Ramos (cell line): ENCODE results near the gene DHX30.

Experiments used
- in situ Hi-C: fragments of 300-500 bp; cut with MboI; formaldehyde crosslinking; loops from one replicate; pipeline ENCODE4 v1.14.3; 2022; ENCODE audit warnings: low sequenced_read_pairs; ENCODE audit not compliant: unreplicated experiment

DHX30 gene

DNA sequence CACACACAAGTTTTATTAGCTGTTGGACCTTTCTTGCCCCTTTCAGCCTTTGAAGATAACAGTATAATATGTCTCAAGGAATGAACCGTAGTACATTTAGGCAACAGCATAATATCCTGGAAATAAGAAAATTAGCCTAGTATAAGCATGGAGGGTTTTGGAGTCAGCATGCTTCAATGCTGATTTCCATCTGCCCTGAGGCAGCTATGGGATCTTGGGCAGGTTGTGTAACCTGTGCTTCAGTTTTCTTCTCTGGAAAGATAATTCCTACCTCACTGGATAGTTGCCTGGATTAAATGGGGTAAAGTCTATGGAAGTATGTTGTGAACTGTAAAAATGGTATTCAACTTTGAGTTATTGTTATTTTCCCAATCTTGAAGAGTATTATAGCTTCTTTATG is 1.6 kb downstream of the DHX30 start:
- in situ Hi-C loops: no loop called here

DNA sequence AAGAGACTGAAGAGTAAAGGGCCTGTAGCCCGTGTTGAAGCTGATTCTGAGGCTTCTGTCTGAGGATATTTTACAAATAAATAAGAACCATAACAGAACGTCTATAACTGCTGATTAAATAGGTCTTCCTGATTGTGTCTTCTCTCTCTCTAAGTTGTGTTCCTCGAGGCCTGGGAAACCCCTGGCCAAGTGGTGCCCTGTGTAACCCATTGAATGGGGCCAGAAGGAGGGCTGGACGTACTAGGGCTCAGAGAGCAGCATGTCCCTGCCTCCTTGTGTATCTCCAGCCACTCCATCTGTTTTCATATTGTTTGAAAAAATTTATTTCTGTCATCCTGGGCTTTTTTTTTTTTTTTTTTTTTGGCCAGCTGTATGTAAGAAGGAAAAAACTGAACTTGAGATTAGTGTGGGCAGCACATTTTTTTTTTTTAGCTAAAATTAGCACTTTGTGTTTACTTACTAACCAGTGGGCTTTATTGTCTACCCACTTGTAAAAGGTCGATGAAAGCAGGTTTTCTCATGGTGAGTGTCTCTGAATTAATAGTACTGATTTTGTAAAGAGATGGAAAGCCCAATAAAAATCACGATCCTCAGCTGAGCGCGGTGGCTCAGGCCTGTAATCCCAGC is 10.7 kb downstream of the DHX30 start:
- in situ Hi-C loops: no loop called here

DNA sequence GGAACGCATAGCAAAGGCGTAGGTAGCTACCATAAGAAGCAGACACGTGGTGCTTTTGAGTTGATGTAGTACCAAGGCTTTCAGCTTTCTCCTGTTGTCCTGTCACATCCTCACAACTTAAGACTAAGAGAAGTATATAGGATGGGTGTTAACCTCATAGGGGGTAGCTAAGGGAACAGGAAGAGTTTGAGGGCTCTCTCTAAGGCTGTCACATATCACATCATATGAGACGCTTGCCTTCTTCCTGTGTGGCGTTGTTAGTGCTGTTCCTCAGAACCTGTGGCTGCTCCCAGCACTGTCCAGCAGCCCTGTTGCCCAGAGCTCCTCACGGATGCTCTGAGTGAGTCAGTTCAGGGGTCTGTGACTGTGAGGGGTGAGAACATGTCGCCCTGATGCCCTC is 14.7 kb downstream of the DHX30 start:
- in situ Hi-C loops: no loop called here

DNA sequence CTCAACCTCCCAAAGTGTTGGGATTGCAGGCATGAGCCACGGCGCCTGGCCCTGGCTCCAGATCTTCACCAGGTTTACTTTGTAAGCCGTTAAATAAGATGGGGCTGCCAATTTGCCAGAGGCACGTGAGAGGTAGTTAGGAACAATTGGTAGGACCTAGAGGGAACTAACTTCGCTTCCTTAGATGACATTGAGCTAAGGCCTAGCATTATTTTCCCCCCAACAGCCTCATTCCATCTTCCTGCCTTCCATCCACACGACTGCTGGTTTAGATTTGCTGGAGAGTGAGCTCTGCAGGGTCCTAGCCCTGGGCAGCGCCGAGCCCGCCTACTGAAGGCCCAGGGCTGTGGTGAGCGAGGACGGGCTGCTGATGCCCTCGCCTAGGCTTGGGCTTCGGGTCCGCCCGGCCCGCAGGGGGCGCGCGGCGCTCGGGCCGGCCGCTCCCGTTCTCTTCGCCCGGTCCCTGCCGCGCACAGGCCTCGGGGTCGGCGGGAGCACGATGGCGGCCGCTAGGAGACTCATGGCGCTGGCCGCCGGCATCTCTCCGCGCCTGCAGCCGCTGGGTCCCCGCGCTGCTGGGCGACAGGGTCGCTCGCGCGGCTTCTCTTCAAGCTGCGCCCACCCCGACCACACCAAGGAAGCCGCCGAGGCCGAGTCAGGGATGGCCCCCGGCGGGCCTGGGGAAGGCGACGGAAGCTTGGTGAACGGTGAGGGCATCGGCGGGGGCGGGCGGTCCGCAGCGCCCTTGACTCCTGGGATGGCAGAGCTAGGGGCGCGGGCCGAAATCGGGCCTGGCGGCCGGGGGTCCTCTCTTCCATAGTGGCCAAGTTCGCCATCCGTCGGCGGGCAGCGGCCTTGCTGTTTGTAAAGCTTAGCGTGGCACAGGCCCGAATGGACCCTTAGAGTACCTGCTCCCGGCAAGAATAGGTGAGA is 21.9 kb downstream of the DHX30 start:
- in situ Hi-C loops: loop anchor here (25.0 kb wide), 1 partner anchor 337 kb away; no protein-coding TSS in a partner anchor

DNA sequence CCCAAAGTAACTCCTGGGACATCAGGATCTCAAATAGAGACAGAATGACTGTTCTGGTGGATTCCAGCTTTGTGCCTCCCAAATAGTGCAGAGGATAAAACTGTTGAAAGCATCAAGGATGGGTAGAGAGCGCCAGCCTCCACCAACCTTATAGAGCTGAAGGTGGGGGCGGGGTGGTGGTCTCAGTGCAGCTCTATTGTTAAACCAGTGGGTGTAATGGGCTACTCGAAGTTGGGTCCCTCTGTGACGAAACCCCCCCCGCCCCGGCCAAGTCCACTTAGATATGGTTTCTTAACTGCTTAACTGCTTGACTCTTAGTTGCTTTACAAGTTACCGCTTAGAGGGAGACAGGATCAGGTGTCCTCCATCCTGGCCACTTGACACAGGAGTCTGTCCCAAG is 22.7 kb downstream of the DHX30 start:
- in situ Hi-C loops: loop anchor here (25.0 kb wide), 1 partner anchor 337 kb away; no protein-coding TSS in a partner anchor

DNA sequence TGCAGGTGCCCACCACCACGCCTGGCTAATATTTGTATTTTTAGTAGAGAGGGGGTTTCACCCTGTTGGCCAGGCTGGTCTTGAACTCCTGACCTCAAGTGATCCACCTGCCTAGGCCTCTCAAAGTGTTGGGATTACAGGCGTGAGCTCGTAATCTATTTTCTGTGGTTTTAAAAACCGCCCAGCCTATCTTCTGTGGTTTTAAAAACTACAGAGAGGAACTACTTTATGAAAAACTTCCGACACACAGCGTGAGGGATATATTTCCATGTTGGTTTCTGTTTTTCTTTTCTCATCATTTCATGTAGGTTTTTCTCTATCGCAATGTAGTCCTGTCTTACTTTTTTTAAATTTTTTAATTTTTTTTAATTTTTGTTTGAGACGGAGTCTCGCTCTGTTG is 26.5 kb downstream of the DHX30 start:
- in situ Hi-C loops: loop anchor here (25.0 kb wide), 1 partner anchor 333 kb away; no protein-coding TSS in a partner anchor

DNA sequence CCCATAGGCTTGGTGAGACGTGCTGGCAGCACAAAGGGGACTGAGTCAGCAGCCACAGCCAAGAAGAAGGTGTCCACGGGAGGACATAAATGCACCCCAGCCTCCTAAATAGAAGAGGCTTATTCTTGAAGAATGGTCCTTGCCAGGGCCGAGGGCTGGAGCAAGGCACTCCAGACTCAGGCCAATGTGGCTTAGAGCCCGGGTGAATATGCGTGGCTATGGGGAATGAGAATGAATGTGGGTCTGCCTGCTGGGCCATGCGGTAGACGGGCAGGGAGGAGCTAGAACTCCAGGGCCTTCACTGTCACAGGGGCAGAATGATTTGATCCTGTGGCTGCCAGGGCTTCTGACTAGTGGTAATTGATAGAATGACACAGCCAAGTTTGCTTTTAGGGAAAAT is 34.0 kb downstream of the DHX30 start:
- in situ Hi-C loops: loop anchor here (25.0 kb wide), 1 partner anchor 325 kb away; no protein-coding TSS in a partner anchor

DNA sequence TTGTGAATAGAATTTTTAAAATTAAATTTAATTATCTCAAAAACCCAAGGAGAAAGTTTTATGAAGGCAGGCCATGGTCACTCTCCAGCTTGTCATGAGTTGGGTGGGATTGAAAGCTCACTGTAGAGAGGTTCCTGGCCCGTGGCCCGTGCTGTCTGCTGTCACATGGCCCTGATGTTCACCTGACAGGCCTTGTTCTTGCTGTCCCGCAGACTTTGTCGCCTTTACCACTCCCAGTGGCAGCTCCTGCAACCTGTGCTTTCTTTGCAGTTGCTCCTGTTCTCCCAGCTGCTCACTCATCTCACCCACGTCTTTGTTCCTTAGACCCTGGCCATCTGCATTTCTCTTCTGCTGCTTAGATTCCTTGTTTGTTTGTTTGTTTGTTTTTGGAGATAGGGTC is 35.6 kb downstream of the DHX30 start:
- in situ Hi-C loops: loop anchor here (25.0 kb wide), 1 partner anchor 324 kb away; no protein-coding TSS in a partner anchor

DNA sequence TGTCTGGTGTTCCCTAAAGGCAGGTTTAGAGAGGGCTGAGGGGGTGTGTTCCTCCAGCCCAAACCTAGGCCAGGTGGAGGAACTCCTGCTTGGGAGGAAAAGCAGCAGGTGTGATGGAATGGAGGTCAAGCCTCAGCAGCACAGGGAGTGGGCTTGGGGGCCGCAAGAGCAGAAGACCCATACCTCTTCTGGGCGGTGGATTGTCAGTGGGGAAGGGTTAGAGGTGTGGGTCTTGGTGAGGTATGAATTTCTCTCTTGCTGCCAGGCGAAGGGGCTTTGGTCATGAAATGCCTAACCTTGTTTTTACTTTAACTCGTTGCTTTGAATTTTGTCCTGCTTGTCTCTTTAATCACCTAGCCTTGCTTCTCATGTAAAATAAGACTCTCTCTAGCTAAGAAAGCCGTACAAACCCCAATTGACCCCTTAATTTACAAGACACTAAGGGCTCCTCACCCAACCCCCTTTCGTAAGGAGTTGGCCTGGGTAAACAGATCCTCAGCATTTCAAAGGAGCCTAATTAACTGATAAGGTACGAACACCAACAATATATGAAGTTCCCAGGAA is 38.9 kb downstream of the DHX30 start:
- in situ Hi-C loops: loop anchor here (10.0 to 25.0 kb wide), 2 partner anchors 153 to 320 kb away; no protein-coding TSS in a partner anchor

DNA sequence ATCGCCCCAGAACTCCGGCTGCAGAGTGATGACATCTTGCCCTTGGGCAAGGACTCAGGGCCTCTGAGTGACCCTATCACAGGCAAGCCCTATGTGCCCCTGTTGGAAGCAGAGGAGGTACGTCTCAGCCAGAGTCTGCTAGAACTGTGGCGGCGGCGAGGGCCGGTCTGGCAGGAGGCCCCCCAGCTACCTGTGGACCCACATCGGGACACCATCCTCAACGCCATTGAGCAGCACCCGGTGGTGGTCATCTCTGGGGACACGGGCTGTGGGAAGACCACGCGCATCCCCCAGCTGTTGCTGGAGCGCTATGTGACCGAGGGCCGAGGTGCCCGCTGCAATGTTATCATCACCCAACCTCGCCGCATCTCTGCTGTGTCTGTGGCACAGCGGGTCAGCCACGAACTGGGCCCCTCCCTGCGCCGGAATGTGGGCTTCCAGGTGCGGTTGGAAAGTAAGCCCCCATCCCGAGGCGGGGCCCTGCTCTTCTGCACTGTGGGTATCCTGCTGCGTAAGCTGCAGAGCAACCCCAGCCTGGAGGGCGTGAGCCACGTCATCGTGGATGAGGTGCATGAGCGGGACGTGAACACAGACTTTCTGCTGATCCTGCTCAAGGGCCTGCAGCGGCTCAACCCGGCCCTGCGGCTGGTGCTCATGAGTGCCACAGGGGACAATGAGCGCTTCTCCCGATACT is 43.4 kb downstream of the DHX30 start:
- in situ Hi-C loops: loop anchor here (10.0 to 25.0 kb wide), 2 partner anchors 148 to 316 kb away; no protein-coding TSS in a partner anchor

DNA sequence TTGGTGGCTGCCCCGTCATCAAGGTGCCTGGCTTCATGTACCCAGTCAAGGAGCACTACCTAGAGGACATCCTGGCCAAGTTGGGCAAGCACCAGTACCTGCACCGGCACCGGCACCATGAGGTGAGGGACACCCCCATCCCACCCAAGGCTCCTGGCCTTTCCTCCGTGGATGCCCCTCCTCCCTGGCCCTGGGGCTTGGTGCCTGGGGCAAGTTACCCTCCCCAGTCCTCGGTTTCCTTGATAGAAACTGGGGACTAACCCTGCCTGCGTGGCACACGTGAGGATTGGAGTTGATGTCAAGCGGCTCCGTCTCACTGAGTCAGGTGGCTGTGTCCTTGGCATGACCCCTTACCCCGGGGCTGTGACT is 43.9 kb downstream of the DHX30 start:
- in situ Hi-C loops: loop anchor here (10.0 to 25.0 kb wide), 2 partner anchors 148 to 315 kb away; no protein-coding TSS in a partner anchor

DNA sequence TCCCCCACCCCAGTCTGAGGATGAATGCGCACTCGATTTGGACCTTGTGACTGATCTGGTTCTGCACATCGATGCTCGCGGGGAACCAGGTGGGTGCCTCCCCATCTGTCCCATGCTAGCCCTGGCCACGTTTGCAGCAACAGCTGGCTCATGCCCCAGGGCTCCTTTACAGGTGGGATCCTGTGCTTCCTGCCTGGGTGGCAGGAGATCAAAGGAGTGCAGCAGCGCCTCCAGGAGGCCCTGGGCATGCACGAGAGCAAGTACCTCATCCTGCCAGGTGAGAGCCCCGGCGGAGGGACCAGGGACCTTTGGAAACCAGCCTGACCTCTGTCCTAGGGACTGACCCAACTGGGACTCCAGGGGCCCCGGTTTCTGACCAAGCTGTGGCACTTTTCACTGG is 44.3 kb downstream of the DHX30 start:
- in situ Hi-C loops: loop anchor here (10.0 to 25.0 kb wide), 2 partner anchors 148 to 315 kb away; no protein-coding TSS in a partner anchor

DNA sequence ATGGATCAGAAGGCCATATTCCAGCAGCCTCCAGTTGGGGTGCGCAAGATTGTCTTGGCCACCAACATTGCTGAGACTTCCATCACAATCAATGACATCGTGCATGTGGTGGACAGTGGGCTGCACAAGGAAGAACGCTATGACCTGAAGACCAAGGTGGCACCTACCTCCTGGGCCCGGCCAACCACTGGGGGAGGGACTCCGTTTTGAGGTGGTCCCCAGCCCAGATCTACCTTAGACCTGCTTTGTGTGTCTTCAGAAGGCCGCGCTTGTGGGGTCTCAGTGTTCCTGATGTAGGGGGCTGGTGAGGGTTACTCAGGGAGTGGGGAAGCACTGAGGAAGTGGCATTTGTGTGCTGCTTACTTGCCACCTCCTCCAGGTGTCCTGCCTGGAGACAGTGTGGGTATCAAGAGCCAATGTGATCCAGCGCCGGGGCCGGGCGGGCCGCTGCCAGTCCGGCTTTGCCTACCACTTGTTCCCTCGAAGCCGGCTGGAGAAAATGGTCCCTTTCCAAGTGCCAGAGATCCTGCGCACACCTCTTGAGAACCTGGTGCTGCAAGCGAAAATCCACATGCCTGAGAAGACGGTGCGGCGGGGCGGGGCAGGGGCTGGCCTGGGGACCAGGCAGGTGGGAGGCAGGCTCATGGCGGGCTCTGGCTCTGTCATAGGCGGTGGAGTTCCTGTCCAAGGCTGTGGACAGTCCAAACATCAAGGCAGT is 45.0 kb downstream of the DHX30 start:
- in situ Hi-C loops: loop anchor here (10.0 to 25.0 kb wide), 2 partner anchors 147 to 314 kb away; no protein-coding TSS in a partner anchor

DNA sequence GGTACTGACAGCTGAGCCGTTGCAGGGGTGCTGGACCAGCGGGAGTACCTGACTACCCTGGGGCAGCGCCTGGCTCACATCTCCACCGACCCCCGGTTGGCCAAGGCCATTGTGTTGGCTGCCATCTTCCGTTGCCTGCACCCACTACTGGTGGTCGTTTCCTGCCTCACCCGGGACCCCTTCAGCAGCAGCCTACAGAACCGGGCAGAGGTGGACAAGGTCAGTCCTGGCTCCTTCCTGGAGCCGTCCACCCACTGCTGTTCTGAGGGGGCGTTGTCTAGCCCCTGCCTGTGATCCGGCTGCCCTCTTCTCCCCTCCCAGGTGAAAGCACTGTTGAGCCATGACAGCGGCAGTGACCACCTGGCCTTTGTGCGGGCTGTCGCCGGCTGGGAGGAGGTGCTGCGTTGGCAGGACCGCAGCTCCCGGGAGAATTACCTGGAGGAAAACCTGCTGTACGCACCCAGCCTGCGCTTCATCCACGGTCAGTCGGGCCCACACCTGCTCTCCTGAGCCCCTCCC is 45.7 kb downstream of the DHX30 start:
- in situ Hi-C loops: loop anchor here (10.0 to 25.0 kb wide), 2 partner anchors 146 to 314 kb away; no protein-coding TSS in a partner anchor

DNA sequence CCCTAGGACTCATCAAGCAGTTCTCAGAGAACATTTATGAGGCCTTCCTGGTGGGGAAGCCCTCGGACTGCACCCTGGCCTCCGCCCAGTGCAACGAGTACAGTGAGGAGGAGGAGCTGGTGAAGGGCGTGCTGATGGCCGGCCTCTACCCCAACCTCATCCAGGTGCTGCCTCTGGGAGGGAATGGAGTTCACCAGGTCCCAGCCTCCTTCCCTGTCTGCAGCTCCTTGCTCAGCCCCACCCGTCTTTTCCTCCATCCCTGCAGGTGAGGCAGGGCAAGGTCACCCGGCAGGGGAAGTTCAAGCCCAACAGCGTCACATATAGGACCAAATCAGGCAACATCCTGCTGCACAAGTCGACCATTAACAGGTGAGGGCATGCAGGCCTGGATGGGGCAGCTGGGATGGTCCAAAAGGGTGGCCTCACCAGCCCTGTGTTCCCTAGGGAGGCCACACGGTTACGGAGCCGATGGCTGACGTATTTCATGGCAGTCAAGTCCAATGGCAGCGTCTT is 46.3 kb downstream of the DHX30 start:
- in situ Hi-C loops: loop anchor here (10.0 to 25.0 kb wide), 2 partner anchors 146 to 313 kb away; no protein-coding TSS in a partner anchor

DNA sequence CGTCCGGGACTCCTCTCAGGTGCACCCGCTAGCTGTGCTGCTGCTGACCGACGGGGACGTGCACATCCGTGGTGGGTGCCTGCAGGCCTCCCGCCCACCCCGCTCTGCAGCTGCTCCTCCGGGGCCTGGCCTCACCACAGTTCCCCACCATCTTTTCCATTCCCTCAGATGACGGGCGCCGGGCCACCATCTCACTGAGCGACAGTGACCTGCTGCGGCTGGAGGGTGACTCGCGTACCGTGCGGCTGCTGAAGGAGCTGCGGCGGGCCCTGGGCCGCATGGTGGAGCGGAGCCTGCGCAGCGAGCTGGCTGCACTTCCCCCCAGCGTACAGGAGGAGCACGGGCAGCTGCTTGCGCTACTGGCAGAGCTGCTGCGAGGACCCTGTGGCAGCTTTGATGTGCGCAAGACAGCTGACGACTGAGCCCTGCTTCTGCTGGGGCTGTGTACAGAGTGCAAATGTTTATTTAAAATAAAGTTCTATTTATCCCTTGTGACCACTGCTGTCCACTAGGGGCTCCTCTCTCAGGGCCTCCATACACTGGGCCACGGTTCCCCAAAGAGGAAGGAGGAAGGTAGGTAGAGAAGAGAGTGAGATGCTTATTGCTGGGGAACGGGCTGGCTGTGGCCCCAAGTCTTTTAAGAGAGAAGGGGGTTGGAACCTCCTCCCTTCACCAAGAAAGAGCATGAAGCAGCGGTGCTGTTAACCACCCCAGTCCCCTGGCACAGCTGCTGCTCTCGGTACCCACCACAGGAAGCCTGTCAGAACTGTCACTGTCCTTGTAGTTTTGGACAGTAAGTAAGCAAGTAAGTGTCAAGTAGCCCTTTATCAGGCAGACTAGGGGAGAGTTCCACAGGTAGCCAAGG is 47.0 kb downstream of the DHX30 start:
- in situ Hi-C loops: loop anchor here (10.0 to 25.0 kb wide), 2 partner anchors 145 to 312 kb away; no protein-coding TSS in a partner anchor

DNA sequence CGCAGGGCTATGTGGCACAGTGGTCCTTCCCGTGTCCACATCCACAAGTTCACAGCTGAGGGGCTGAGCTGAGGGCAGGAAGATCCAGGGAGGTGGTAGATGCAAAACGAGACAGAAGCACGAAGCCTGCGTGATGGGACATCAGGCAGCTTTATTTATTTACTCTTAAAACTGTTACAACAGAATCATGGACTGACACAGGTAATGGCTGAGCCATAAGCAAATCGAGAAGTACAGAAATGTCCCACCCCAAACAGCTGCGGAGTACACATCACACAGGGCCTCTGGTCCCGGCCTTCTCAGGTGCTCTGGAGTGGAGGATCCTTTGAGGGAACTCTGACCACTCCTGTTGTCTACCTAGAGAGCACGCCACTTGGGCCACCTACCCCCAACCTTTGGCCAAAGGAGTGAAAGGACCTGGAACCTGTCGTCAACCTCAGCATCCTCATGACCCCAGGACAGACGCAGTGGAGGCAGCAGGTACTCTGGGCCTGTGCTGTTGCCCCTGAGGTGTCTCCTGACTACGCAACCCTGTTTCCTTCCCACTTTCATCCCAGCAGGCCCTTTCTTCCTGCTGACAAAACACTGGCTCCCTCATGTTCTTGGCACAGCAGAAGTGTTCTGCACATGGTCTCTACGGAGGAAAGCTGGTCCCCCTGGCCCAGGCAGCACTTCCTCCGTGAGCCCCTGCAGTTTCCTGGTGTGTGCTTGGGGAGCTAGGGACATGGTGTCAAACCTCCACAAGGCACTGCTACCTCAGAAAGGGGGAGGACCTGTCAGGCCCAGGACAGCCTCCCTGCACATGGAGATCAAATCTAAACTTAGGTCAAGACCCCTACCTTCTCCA is 47.8 kb downstream of the DHX30 start:
- in situ Hi-C loops: no loop called here
